IgD-negative memory B cell (primary cell): ENCODE data around the gene HMCN2. TPM values are rescaled to one million over a fixed set of nuclear protein-coding genes. Genes with fewer than 3 reads are reported as not detected.
A peak's percentile ranks its signal among the peaks of the same experiment; 100 is the strongest.

Source experiments
- H3K27ac Mint-ChIP-seq, 3 donors: one replicate each; pipeline ENCODE4 v1.8.0; 2020 to 2022; ENCODE audit warnings: mild to moderate bottlenecking in 3 of 3, mixed read lengths in 3 of 3, moderate library complexity in 1 of 3
- H3K27me3 Mint-ChIP-seq: one replicate; pipeline ENCODE4 v1.8.0; 2021; ENCODE audit warnings: mixed read lengths
- H3K36me3 Mint-ChIP-seq: one replicate; pipeline ENCODE4 v1.8.0; 2020; ENCODE audit warnings: mild to moderate bottlenecking, mixed read lengths
- H3K4me1 Mint-ChIP-seq, 3 donors: one replicate each; pipeline ENCODE4 v1.8.0; 2020 to 2022; ENCODE audit warnings: mixed read lengths in 3 of 3, mild to moderate bottlenecking in 1 of 3
- H3K4me3 Mint-ChIP-seq, 4 donors: one replicate each; pipeline ENCODE4 v1.8.0; 2020 to 2022; ENCODE audit warnings: mild to moderate bottlenecking in 4 of 4, mixed read lengths in 4 of 4, moderate library complexity in 3 of 4
- H3K9me3 Mint-ChIP-seq, 3 donors: one replicate each; pipeline ENCODE4 v1.8.0; 2020 to 2021; ENCODE audit warnings: mixed read lengths in 3 of 3, mild to moderate bottlenecking in 1 of 3
- polyA plus RNA-seq: library from polyadenylated mRNA; unstranded; fragments of 300-500 nt; fragmentation: Illumina TruSeq; gene quantifications from one replicate; pipeline ENCODE4 v1.2.3, GENCODE V29; 2021

The HMCN2 gene
- polyA plus RNA-seq, 1 donor from 2014 or later: not detected

DNA sequence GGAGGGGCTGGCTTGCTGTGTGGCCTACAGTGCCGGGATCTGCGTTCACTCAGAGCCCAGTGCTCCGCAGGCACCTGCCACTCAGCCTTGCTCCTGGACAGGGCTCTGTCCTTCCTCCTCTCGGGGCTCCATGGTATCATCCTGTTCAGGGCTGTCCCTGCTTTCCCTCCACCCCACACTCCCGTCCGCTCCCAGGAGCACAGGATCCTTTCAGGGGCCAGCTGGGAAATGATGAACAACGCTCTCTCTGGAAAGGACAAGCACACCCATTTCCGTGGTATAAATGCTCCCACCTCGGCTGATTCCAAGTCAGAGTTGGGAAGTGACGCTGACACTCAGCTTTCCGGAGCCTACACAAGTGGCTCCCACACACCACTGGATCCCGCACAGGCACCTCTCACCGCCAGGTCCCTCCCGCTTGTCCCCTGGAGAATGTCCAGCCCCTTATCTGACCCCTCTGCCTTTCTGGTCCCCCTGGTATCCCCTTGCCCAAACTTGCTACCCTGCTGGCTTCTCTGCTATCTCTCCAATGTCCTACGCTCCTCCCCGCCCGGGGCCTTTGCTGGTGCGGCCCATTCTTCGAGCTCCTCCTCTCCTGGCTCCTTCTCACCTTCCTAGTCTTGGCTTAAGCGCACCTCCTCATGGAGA, 21.3 kb downstream of the HMCN2 start:
- Mint-ChIP-seq H3K36me3 (peaks cover 2% of the 10 kb centered on the region), H3K4me3 (no peak overlapping the region), H3K27ac (no peak overlapping the region), H3K4me1 (no peaks in the 10 kb centered on the region), H3K9me3 (no peaks in the 10 kb centered on the region), H3K27me3 (peaks cover 22% of the 10 kb centered on the region)

DNA sequence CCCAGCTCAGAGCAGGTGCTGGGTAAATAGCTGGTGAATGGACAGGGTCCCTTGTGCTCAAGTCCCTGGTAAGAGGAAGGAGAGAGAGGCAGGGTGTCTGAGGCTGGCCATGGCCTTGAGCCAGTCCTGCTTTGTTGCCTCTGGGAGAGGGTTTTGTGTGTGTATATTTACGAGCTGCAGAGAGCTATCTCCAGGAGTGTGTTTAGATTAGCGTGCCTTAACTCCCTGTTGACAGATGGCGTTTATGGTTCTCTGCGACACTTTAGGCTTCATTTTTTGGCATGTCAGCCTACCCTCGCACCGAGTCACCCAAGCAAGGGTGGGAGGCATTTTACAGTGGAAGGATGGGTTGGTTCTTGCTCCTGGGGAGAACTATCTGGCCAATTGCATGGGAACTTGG, 22.2 kb downstream of the HMCN2 start:
- H3K27me3 Mint-ChIP-seq: peaks cover 19% of the 10 kb centered on the region

DNA sequence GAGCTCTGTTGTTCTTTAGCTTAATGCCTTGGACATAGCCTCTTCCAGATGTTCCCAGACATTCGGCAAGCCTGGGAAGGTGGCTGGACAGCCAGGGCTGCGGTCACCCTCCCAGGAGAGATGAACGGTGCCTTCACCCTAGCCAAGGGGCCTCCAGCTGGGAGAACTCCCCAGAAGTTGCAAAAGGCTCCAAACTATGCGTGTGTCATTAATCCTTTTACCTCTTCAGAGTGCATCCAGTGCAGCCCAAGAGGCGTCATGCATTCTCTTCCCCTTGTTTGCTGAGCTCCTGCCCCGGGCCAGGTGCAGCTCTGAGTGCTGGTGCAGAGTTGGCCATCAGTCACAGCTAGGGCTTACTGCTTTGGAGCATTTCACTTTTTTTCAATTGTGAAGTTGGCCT, 22.8 kb downstream of the HMCN2 start:
- Mint-ChIP-seq H3K27me3 (peaks cover 20% of the 10 kb centered on the region), H3K36me3 (peaks cover 2% of the 10 kb centered on the region), H3K4me1 (no peaks in the 10 kb centered on the region), H3K9me3 (no peaks in the 10 kb centered on the region), H3K27ac (peak overlapping the region in 1 of 3 donors; percentile 41), H3K4me3 (no peak overlapping the region)

More for the DNA sequence above, 22.2 kb downstream of the HMCN2 start:
- Mint-ChIP-seq H3K4me1 (no peaks in the 10 kb centered on the region), H3K36me3 (peaks cover 2% of the 10 kb centered on the region), H3K9me3 (no peaks in the 10 kb centered on the region), H3K4me3 (peak overlapping the region in 1 of 4 donors; percentile 55), H3K27ac (no peak overlapping the region)

DNA sequence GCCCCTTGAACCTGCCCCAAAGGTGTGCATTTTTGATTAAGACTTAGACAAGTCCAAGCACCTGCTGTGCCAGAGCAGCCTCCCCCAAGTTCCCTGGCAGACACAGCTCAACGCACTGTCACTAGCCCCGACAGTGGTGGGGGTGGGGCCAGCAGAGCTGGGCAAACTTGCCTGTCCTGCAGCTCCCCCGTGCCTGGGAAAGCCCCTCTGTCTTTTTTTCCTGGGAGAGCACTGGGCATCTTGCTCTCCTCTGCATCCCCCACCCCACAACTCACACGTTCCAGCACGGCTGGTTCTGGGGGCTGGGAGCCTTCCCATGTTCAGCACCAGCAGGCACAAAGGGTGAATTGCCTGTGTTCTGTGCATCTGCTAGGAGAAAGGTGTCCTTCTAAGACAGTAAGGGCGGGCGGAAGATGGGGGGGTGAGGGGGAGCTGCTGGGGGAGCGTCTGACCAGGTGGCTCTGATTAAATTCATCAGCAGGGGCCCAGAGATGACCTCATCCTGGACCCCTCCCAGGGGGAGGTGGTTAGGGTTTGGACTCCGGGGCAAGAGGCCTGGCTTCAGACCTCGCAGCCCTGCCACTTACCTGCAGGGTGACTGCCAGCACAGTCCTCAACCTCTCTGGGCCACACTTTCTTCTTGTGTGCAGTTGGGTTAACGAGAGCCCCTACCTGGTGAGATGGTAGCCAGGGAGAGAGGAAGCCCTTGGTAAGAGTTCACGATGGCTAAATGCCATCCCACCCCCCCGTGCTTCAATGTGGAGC, 23.5 kb downstream of the HMCN2 start:
- Mint-ChIP-seq H3K4me1 (no peaks in the 10 kb centered on the region), H3K4me3 (no peak overlapping the region), H3K27me3 (peaks cover 27% of the 10 kb centered on the region), H3K27ac (no peak overlapping the region), H3K9me3 (no peaks in the 10 kb centered on the region), H3K36me3 (peaks cover 2% of the 10 kb centered on the region)

DNA sequence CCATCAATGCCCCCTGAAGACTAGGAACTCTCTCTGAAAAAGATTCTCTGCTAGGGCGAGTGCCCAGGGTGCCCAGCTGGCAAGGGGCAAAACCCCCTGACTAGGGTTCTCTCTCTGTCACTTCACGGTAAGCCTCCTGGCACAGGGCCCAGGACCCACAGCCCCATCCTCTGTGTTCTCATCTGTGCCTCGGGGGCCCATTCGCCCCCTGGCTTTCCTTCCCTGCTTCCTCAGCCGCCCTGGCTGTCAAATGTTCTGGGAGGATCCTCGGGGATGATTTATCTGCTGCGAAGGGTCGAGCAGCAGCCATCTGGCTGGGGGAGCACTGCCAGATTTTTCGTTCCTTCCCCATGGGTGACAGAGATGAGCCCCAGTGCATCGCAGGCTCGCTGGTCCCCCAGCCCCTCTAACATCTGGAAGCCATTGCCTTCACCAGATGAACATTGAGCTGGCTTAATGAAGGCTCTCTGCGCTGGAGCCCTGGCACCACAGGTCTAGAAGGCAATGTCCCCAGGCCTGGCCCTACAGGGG, 24.2 kb downstream of the HMCN2 start:
- H3K27me3 Mint-ChIP-seq: peaks cover 28% of the 10 kb centered on the region
- H3K27ac Mint-ChIP-seq: no peak overlapping the region
- H3K9me3 Mint-ChIP-seq: no peaks in the 10 kb centered on the region
- H3K4me1 Mint-ChIP-seq: no peaks in the 10 kb centered on the region
- peaks cover 2% of the 10 kb centered on the region for H3K36me3 Mint-ChIP-seq
- H3K4me3 Mint-ChIP-seq: no peak overlapping the region

DNA sequence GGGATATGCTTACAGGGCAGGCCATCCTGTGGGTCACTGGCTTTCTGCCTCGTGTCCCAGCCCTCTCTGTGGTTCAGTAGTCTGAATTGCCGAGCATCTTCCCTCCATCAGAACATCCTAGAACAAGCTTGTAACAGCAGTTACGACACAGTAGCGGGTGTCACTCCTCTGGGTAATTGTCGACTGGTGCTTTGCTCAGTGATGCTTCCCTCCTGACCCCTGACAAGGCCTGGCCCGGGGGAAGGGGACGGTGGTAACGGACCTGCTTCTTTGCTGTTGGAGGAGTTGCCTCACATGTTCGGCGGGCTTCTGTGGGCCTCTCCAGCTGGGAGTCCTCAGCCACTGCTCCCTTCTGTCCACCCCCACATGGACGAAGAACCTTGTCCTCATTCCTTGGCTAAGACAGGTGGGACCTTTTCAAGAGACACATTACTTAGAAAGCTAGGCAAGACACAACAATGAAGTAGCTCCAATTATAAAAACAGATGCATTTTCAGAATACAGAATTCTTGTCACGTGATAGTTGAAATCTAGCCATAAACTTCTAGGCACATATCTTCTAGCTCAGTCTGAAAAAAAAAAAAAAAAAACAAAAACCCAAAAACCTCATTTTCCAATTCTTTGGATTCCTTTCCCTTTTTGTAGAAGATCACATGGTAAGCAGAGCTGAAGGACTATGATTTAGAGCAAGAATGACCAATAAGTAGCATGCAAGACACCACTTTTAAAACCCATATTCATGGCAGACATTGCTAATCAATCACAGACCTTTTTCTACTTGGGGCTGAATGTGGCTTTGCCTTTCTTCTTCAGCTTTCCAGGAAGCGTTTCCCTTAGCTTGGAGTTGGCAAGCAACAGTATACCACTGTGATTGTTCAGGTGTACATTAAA, 25.0 kb downstream of the HMCN2 start:
- Mint-ChIP-seq H3K27ac (no peak overlapping the region), H3K4me1 (no peaks in the 10 kb centered on the region), H3K27me3 (peaks cover 29% of the 10 kb centered on the region), H3K4me3 (no peak overlapping the region), H3K9me3 (no peaks in the 10 kb centered on the region), H3K36me3 (peaks cover 2% of the 10 kb centered on the region)

DNA sequence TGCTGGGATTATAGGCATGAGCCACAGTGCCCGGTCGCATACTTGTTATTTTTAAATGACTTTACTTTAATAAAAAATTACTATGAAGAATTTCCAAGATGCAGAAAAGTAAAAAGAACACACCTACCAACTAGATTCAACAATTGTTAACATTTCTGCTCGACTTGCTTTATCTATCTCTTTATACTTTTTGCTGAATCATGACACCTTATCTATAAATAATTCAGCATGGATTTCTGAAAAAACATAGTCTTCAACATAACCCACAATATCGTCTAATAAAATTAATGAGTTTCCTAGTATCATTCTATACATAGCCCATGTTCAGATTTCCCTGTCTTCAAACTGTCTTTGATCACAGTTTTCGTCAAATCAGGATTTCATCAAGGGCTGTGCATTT, 25.9 kb downstream of the HMCN2 start:
- Mint-ChIP-seq H3K4me1 (peaks cover 0 to 1% (median 0%) of the 10 kb centered on the region in 3 donors), H3K27me3 (peaks cover 24% of the 10 kb centered on the region), H3K36me3 (no peaks in the 10 kb centered on the region), H3K4me3 (no peak overlapping the region), H3K27ac (no peak overlapping the region), H3K9me3 (no peaks in the 10 kb centered on the region)

DNA sequence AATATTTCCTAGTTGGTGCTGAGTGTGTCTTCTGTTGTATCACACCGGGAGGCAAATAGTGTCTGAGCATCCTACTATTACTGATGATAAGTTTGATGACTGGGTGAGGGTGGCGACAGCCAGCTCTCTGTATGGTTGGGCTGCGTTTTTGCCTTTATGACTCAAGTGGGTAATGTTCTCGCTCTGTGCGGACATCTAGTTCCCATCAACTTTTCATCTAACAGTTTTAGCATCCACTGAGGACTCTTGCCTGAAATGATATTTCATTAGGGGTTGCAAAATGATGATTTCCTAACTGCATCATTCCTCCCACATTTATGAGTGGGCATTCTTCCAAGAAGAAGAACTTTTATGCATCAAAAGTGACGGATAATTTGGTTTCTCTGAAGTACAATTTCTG, 26.5 kb downstream of the HMCN2 start:
- H3K36me3 Mint-ChIP-seq: no peaks in the 10 kb centered on the region
- H3K27ac Mint-ChIP-seq: peak overlapping the region in 1 of 3 donors; percentile 14
- H3K4me1 Mint-ChIP-seq: peaks cover 0 to 1% (median 0%) of the 10 kb centered on the region in 3 donors
- H3K27me3 Mint-ChIP-seq: peaks cover 24% of the 10 kb centered on the region
- H3K4me3 Mint-ChIP-seq: no peak overlapping the region
- peaks cover 0 to 1% (median 0%) of the 10 kb centered on the region in 3 donors for H3K9me3 Mint-ChIP-seq

DNA sequence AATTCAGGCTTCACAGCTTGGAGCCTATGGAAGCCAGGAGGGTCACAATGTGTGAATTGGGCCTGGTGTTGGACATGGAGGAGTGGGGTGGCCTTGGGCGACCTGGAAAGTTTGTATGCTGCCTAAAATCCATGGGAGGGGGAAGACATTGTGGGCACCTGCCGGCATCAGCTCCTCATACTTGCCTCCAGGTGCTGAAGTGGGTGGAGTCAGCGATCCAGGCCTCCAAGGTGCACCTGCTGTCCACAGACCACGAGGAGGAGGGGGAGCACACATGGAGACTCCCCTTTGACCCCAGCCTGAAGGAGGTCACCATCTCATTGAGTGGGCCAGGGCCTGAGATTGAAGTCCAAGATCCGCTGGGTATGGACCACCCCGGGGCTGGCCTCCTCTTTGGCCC, 29.1 kb downstream of the HMCN2 start:
- peaks cover 20% of the 10 kb centered on the region for H3K27me3 Mint-ChIP-seq
- peaks cover 0 to 1% (median 0%) of the 10 kb centered on the region in 3 donors for H3K4me1 Mint-ChIP-seq
- H3K4me3 Mint-ChIP-seq: no peak overlapping the region
- no peak overlapping the region for H3K27ac Mint-ChIP-seq
- no peaks in the 10 kb centered on the region for H3K36me3 Mint-ChIP-seq
- peaks cover 0 to 1% (median 0%) of the 10 kb centered on the region in 3 donors for H3K9me3 Mint-ChIP-seq

DNA sequence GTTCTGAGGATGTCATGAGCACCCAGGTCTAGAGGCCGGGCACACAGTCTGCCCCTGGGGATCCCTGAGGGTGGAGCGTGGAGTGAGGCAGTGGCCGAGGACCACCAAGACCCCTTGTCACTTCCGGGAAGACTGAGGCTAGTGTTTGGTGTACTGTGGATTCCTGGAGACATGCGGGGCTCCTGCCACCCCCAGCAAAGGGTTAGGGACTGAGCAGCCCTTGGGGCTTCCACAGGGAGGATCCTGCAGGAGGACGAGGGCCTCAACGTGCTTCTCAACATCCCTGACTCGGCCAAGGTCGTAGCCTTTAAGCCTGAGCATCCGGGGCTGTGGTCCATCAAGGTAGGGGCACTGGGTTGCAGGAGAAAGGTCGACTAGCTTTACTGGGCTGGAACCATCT, 29.9 kb downstream of the HMCN2 start:
- H3K27me3 Mint-ChIP-seq: peaks cover 20% of the 10 kb centered on the region
- peaks cover 0 to 1% (median 0%) of the 10 kb centered on the region in 3 donors for H3K4me1 Mint-ChIP-seq
- peak overlapping the region in 1 of 3 donors; percentile 45 for H3K27ac Mint-ChIP-seq
- no peaks in the 10 kb centered on the region for H3K36me3 Mint-ChIP-seq
- H3K4me3 Mint-ChIP-seq: no peak overlapping the region
- peaks cover 0 to 1% (median 0%) of the 10 kb centered on the region in 3 donors for H3K9me3 Mint-ChIP-seq

DNA sequence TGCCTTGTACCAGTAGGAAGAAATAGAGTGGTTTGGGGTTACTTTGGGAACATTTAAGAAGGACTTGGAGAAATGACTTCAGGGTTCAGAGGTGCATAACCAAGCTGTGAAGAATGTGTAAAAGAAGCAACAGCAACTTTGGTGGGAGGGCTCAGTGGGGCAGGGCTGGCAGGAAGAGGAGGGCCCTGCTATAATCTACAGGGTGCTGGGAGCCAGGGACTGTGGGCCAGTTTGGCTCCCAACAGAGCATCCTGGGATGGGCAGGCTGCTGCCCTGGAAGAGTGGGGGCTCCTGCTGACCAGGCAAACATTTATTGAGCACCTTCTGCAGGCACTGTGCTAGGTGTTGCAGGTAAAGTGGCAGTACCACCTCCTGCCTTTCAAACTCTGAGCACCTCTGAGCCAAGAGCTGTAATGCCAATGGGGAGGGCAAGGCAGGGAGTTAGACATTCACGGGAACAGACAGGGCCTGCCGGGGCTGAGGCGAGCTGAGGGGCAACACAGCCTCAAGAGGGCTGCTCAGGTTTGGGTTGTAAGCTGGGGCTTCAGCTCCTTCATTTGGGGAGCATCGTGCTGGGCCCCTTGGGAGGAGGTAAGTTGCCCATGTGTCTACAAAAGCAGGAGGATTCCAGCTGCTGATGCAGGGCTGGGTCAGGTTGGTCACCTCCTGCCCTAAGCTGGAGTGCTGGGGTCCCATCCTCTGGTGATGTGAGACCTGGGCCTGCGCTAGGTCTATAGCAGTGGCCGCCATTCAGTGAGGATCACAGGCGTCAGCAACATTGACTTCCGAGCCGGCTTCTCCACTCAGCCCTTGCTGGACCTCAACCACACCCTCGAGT, 30.6 kb downstream of the HMCN2 start:
- H3K36me3 Mint-ChIP-seq: no peaks in the 10 kb centered on the region
- H3K9me3 Mint-ChIP-seq: peaks cover 0 to 1% (median 0%) of the 10 kb centered on the region in 3 donors
- H3K27ac Mint-ChIP-seq: peak overlapping the region in 1 of 3 donors; percentile 45
- peaks cover 18% of the 10 kb centered on the region for H3K27me3 Mint-ChIP-seq
- no peak overlapping the region for H3K4me3 Mint-ChIP-seq
- H3K4me1 Mint-ChIP-seq: peaks cover 0 to 1% (median 0%) of the 10 kb centered on the region in 3 donors

DNA sequence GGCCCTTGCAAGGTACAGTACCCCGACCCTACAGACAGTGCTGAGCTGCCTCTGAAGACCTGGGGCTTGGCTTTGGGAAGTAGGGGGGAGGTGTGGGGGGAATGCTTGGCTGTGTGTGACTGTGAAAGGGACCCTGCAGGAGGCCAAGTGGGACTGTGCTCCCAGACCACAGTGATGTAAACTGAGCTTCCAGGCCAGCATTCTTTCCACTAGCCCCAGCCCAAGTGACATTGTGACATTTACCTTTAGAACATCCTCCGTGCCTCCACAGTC, 31.2 kb downstream of the HMCN2 start:
- H3K4me1 Mint-ChIP-seq: peaks cover 0 to 1% (median 0%) of the 10 kb centered on the region in 3 donors
- peaks cover 21% of the 10 kb centered on the region for H3K27me3 Mint-ChIP-seq
- H3K27ac Mint-ChIP-seq: no peak overlapping the region
- no peak overlapping the region for H3K4me3 Mint-ChIP-seq
- peaks cover 0 to 1% (median 0%) of the 10 kb centered on the region in 3 donors for H3K9me3 Mint-ChIP-seq
- H3K36me3 Mint-ChIP-seq: no peaks in the 10 kb centered on the region

DNA sequence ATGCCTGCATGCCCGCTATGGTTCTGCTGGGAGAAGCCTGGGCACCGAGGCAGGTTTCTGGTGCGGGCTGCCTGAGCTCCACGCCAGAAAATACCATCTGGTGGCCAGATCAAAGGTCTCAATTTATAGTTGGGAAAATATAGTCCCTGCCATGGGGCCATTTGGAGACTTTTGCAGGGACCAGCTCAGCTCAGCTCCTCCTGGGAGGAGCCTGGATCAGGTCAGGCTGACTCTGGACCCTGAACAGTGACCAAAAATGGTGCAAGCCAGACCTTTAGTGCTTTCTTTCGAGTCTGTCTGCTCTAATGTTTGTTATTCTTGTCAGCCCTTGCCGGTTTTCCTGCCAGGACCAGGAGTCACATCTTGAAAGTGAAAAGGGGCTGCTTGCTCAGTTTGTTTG, 31.8 kb downstream of the HMCN2 start:
- no peaks in the 10 kb centered on the region for H3K36me3 Mint-ChIP-seq
- peaks cover 0 to 1% (median 0%) of the 10 kb centered on the region in 3 donors for H3K4me1 Mint-ChIP-seq
- H3K9me3 Mint-ChIP-seq: peaks cover 0 to 1% (median 0%) of the 10 kb centered on the region in 3 donors
- H3K4me3 Mint-ChIP-seq: no peak overlapping the region
- peaks cover 21% of the 10 kb centered on the region for H3K27me3 Mint-ChIP-seq
- no peak overlapping the region for H3K27ac Mint-ChIP-seq

DNA sequence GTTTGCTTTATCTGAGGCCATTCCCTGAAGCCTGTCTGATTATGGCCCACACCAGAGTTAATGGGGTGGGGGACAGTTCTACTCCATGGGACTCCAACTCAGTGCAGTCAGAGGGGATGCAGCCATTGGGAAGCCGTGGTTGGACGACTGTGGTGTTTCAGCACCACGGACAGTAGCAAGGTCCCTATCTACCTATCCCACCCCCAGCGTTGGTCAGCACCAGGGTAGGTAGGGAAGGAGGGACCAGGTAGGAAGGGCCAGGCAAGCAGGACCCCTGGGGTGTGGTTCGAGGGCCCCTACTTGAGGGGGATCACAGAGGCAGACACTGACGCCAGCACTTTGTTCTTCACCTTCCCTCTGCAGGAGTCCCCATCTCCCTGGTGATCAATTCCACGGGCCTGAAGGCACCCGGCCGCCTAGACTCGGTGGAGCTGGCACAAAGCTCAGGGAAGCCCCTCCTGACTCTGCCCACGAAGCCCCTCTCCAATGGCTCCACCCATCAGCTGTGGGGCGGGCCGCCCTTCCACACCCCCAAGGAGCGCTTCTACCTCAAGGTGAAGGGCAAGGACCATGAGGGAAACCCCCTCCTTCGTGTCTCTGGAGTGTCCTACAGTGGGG, 33.2 kb downstream of the HMCN2 start:
- peak overlapping the region in 1 of 3 donors; percentile 35 for H3K27ac Mint-ChIP-seq
- H3K9me3 Mint-ChIP-seq: peaks cover 0 to 1% (median 0%) of the 10 kb centered on the region in 3 donors
- no peak overlapping the region for H3K4me3 Mint-ChIP-seq
- H3K36me3 Mint-ChIP-seq: no peaks in the 10 kb centered on the region
- peaks cover 20% of the 10 kb centered on the region for H3K27me3 Mint-ChIP-seq
- peaks cover 0 to 1% (median 0%) of the 10 kb centered on the region in 3 donors for H3K4me1 Mint-ChIP-seq
